ENCODE measurements around the gene DAB2IP. TPM values are rescaled to one million over a fixed set of nuclear protein-coding genes. Genes with fewer than 3 reads are reported as not detected.

DAB2IP gene
- total and polyA plus RNA-seq, 2 experiments from 2014 or later, result 8.9 to 42.8 TPM

DNA sequence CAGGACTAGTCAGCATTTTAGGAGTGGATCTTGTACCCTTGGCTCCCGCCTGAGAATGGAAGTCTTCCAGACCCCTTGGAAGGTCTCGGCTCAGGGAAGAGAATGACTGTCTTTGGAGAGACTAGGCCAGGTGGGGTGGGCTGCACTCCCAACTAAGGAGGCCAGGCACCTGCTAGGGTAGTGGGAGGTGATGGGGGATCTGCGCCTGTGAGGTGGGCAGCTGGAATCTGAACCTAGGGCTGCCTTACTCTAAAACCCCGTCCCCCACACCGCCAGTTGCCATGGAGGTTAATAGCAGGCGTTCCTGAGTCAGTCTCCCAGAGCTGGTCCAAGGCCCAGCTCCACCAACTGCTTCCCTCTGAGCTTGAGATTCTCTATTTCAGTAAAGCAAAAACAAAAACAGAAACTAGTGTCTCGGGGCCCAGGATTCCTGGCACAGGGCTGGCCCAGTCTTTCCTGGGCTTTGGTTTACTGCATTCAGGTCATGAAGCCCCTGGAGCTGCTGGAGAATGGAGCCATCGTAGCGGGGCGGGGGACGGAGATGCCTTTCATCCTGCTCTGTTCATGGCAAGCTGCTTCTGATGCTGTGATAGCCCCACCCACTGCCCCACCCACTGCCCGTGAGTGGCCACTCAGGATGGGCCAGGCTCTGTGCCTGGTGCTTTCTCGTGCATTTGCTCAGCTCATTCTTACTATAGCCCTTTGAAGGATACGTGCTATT, 57.5 kb downstream of the DAB2IP start (continued):
- no peak for TF ChIP-seq CREB1 (CRISPR knock-in tag; IDR thresholded peaks at IDR 0.05; ENCODE audit: low read depth)

DNA sequence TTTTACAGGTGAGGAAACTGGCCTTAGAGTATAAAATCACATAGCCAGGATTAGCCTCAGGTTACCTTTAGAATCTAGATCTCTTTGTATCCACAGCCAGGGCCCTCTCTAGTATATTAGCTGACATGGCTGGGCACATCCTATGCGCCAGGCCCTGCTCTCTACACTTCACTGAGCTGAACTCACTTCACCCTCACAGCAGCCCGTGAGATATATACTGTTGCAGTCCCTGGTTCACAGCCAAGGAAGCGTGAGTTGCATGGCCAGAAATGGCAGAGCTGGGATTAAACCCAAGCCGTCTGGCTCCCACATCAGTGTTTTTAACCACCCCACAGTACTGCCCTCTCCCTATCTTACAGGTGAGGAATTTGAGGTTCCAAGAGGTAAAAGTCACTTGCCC, 58.4 kb downstream of the DAB2IP start:
- no peak overlapping the region for H3K4me3 ChIP-seq
- Mint-ChIP-seq H3K4me1 (peaks cover 41% of the 10 kb centered on the region), H3K27ac (peak overlapping the region; percentile 52; the same call in 1 of the 2 replicates), H3K36me3 (ENCODE audit: low read depth) (no peaks in the 10 kb centered on the region), H3K4me3 (no peak overlapping the region), H3K27me3 (ENCODE audit: insufficient read depth, low read depth, poor library complexity) (peaks cover 6% of the 10 kb centered on the region), H3K9me3 (no peaks in the 10 kb centered on the region)
- peaks cover 76% of the 10 kb centered on the region for H3K79me2 ChIP-seq (replicated peaks; ENCODE audit: insufficient read depth)
- no peak overlapping the region for H3K4me2 ChIP-seq
- no peaks in the 10 kb centered on the region for H3K36me3 ChIP-seq (ENCODE audit: insufficient read depth)
- H3K4me1 ChIP-seq (ENCODE audit: insufficient read depth), result peaks cover 3% of the 10 kb centered on the region
- no peak overlapping the region for H2AFZ ChIP-seq
- TF ChIP-seq EZH2 (IDR thresholded peaks at IDR 0.05; ENCODE audit: low read depth, unreplicated experiment), result no peak
- H3F3A ChIP-seq (replicated peaks; ENCODE audit: low read depth), result no peaks in the 10 kb centered on the region
- no peak for ATAC-seq
- H3K27ac ChIP-seq (ENCODE audit: low read depth), result no peak overlapping the region
- DNase-seq (ENCODE audit: low spot score), result no peak
- peaks cover 45% of the 10 kb centered on the region for H4K20me1 ChIP-seq (replicated peaks; ENCODE audit: insufficient read depth)
- no peaks in the 10 kb centered on the region for H3K27me3 ChIP-seq (ENCODE audit: insufficient read depth)
- H3K9me2 ChIP-seq (ENCODE audit: insufficient read depth), result no peaks in the 10 kb centered on the region

DNA sequence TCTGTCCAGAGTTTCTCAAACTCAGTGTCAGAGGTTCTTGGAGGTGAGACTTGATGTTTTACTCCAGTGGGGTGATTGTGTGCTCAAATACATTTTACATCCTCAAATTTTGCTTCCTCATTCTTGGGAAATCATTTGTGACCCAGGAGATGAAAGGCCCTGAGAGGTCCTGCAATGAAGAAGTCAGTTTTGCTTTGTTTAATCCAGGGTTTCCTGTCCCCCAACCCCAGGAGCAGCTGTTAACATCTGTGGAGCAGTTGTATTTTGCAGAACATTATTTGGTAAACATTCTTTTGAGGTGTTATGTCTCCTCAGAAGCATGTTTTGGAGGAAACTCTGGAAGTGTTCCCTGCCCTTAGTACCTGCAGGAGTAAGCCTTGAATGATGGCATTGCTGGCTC, 59.8 kb downstream of the DAB2IP start:
- no peak for ATAC-seq
- no peaks in the 10 kb centered on the region for H3K9me3 Mint-ChIP-seq
- no peaks in the 10 kb centered on the region for H3K27me3 ChIP-seq (ENCODE audit: insufficient read depth)

DNA sequence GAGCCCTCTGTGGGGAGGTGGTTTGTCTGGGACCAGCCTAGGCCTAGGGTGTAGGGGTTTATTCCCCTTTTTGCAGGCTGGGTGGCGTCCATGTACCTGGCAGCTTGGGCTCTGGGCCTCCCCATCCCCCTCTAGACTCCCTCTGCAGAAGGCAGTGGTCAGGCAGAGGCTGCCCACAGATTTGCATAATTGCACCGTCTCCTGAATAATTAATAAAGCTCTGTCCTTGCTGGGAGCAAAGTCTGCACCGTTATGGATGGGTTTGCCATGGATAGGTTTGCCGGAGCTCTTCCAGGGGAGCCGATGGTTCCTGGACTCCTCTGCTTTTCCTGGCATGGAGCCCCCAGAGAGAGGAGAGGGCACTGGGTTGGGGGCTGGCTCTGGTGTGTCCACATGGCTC, 60.4 kb downstream of the DAB2IP start:
- Histone ChIP-seq H4K20me1 (replicated peaks; ENCODE audit: insufficient read depth) (peaks cover 34% of the 10 kb centered on the region), H2AFZ (no peak overlapping the region), H3K9me2 (ENCODE audit: insufficient read depth) (no peaks in the 10 kb centered on the region), H3K27ac (ENCODE audit: low read depth) (no peak overlapping the region), H3K4me1 (ENCODE audit: insufficient read depth) (peaks cover 3% of the 10 kb centered on the region; the same call in 1 of the 2 replicates), H3K4me3 (no peak overlapping the region), H3K4me2 (no peak overlapping the region), H3F3A (replicated peaks; ENCODE audit: low read depth) (no peaks in the 10 kb centered on the region), H3K36me3 (ENCODE audit: insufficient read depth) (no peaks in the 10 kb centered on the region), H3K27me3 (ENCODE audit: insufficient read depth) (no peaks in the 10 kb centered on the region), H3K79me2 (replicated peaks; ENCODE audit: insufficient read depth) (peaks cover 65% of the 10 kb centered on the region)
- DNase-seq (ENCODE audit: low spot score) (no peak), ATAC-seq (no peak)
- Mint-ChIP-seq H3K9me3 (no peaks in the 10 kb centered on the region), H3K27ac (no peak overlapping the region), H3K27me3 (ENCODE audit: insufficient read depth, low read depth, poor library complexity) (peaks cover 7% of the 10 kb centered on the region), H3K4me3 (no peak overlapping the region), H3K36me3 (ENCODE audit: low read depth) (no peaks in the 10 kb centered on the region), H3K4me1 (peaks cover 24% of the 10 kb centered on the region)
- TF ChIP-seq REST (IDR thresholded peaks at IDR 0.05; ENCODE audit: unreplicated experiment) (no peak), STAT1 (IDR thresholded peaks at IDR 0.05; ENCODE audit: unreplicated experiment) (no peak), ZNF331 (CRISPR knock-in tag; IDR thresholded peaks at IDR 0.05; ENCODE audit: low read depth) (no peak), ZNF114 (CRISPR knock-in tag; IDR thresholded peaks at IDR 0.05) (no peak), NANOG (IDR thresholded peaks at IDR 0.05; ENCODE audit: borderline replicate concordance) (no peak)
- TF ChIP-seq, protein P1, sequence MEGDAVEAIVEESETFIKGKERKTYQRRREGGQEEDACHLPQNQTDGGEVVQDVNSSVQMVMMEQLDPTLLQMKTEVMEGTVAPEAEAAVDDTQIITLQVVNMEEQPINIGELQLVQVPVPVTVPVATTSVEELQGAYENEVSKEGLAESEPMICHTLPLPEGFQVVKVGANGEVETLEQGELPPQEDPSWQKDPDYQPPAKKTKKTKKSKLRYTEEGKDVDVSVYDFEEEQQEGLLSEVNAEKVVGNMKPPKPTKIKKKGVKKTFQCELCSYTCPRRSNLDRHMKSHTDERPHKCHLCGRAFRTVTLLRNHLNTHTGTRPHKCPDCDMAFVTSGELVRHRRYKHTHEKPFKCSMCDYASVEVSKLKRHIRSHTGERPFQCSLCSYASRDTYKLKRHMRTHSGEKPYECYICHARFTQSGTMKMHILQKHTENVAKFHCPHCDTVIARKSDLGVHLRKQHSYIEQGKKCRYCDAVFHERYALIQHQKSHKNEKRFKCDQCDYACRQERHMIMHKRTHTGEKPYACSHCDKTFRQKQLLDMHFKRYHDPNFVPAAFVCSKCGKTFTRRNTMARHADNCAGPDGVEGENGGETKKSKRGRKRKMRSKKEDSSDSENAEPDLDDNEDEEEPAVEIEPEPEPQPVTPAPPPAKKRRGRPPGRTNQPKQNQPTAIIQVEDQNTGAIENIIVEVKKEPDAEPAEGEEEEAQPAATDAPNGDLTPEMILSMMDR (conservative IDR thresholded peaks at IDR 0.05; ENCODE audit: low read depth in 2 of 2), result no peak

More for the DNA sequence above, 59.8 kb downstream of the DAB2IP start:
- peaks cover 34% of the 10 kb centered on the region for H4K20me1 ChIP-seq (replicated peaks; ENCODE audit: insufficient read depth)
- Mint-ChIP-seq H3K4me1 (peaks cover 28% of the 10 kb centered on the region), H3K27ac (no peak overlapping the region), H3K36me3 (ENCODE audit: low read depth) (no peaks in the 10 kb centered on the region), H3K27me3 (ENCODE audit: insufficient read depth, low read depth, poor library complexity) (peaks cover 6% of the 10 kb centered on the region), H3K4me3 (no peak overlapping the region)
- no peak overlapping the region for H3K4me3 ChIP-seq
- no peak overlapping the region for H3K4me2 ChIP-seq
- H3K27ac ChIP-seq (ENCODE audit: low read depth), result no peak overlapping the region
- H3K9me2 ChIP-seq (ENCODE audit: insufficient read depth), result no peaks in the 10 kb centered on the region
- TF ChIP-seq NANOG (IDR thresholded peaks at IDR 0.05; ENCODE audit: borderline replicate concordance) (no peak), EZH2phosphoT487 (IDR thresholded peaks at IDR 0.05; ENCODE audit: unreplicated experiment) (no peak), STAT1 (IDR thresholded peaks at IDR 0.05; ENCODE audit: unreplicated experiment) (no peak), EZH2 (IDR thresholded peaks at IDR 0.05; ENCODE audit: low read depth, unreplicated experiment) (no peak)
- peaks cover 3% of the 10 kb centered on the region; the same call in 1 of the 2 replicates for H3K4me1 ChIP-seq (ENCODE audit: insufficient read depth)
- no peak overlapping the region for H2AFZ ChIP-seq
- no peaks in the 10 kb centered on the region for H3F3A ChIP-seq (replicated peaks; ENCODE audit: low read depth)
- no peak for DNase-seq (ENCODE audit: low spot score)
- peaks cover 68% of the 10 kb centered on the region for H3K79me2 ChIP-seq (replicated peaks; ENCODE audit: insufficient read depth)
- H3K36me3 ChIP-seq (ENCODE audit: insufficient read depth), result no peaks in the 10 kb centered on the region

Measured in GM23338 (cell line).